Transverse colon (tissue), 4 donors: ENCODE data around the gene GPR108.

Experiments used
- CTCF ChIP-seq, 5 experiments: fragments of 200-600 bp in 3 of 5; fragments of 450-650 bp in 2 of 5; sonication (generic) in 3 of 5; IDR thresholded peaks; 1 replicate in 2 of 5; 2 replicates in 3 of 5; pipeline ENCODE4 v1.5.1; 2016 to 2017; ENCODE audit warnings: antibody characterized with exemption in 5 of 5, inconsistent platforms in 3 of 5, mild to moderate bottlenecking in 2 of 5, moderate library complexity in 1 of 5
- EP300 ChIP-seq: sonication (generic); formaldehyde crosslinking; IDR thresholded peaks from one replicate; pipeline ENCODE4 v1.6.1; 2017; ENCODE audit warnings: antibody characterized with exemption, low read depth
- POLR2A ChIP-seq: fragments of 450-650 bp; IDR thresholded peaks from one replicate; pipeline ENCODE4 v1.6.1; 2016; ENCODE audit warnings: antibody characterized with exemption, mild to moderate bottlenecking, moderate library complexity
- POLR2AphosphoS5 ChIP-seq, 3 donors: sonication (generic); formaldehyde crosslinking; IDR thresholded peaks; one replicate each; pipeline ENCODE4 v1.6.1; 2016; ENCODE audit warnings: antibody characterized with exemption in 3 of 3

GRCh38 chr19:6766357-6767080, 29.1 kb upstream of the GPR108 start:
- TF ChIP-seq CTCF (IDR thresholded peaks at IDR 0.05) (no peak), POLR2A (no peak), POLR2AphosphoS5 (IDR thresholded peaks at IDR 0.05) (no peak), EP300 (no peak)
